Thyroid gland (tissue), 4 donors: Measurements from ENCODE around the gene JUP.

Source experiments
- CTCF ChIP-seq, 6 experiments: fragments of 200-600 bp in 3 of 6; fragments of 450-650 bp in 3 of 6; sonication (generic) in 3 of 6; IDR thresholded peaks; one replicate each; pipeline ENCODE4 v1.5.1; 2016 to 2019; ENCODE audit warnings: antibody characterized with exemption in 6 of 6, mild to moderate bottlenecking in 2 of 6, inconsistent platforms in 1 of 6, moderate library complexity in 1 of 6
- POLR2A ChIP-seq, 2 donors: fragments of 450-650 bp; IDR thresholded peaks; one replicate each; pipeline ENCODE4 v1.6.1; 2017; ENCODE audit warnings: antibody characterized with exemption in 2 of 2, mild to moderate bottlenecking in 2 of 2, moderate library complexity in 1 of 2

GRCh38 chr17:41705271-41705991 is 81.1 kb downstream of the JUP start:
- TF ChIP-seq CTCF (IDR thresholded peaks at IDR 0.05), result no peak
- no peak for TF ChIP-seq POLR2A (IDR thresholded peaks at IDR 0.05)
